NCI-H1105 (cell line): ENCODE results near the gene PITPNM3.
"Not testable (repeated sequence)": the region's sequence is repeated elsewhere in the genome, so short reads cannot be mapped to it uniquely, and the experiment has no call there.

ENCODE experiments used
- DNase-seq: peaks from one replicate; lab custom pipeline; 2025; lab: John Stamatoyannopoulos, UW

PITPNM3 gene

DNA sequence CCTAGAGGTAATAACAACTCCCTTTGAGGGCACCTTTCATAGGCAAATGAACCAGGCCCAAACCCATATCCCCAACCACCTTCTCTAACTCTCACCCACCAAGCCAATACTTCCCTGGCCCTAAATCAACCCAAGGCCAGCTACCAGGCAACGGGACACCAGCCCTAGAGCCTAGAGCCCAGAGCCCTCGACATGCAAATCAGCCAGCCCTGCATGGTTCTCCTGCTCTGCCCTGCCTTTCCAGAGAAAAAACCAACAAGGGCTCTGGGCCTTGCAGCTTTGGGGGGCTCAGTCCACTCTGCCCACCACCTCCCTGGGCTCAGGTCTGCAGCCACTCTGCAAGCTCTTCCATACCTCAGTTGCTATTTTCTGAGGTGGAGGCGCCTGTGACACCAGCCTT lies 55.0 kb downstream of the PITPNM3 start:
- DNase-seq, result no peak

- no peak for DNase-seq
Observed at GRCh38 chr17:6498901-6499540, 57.3 kb downstream of the PITPNM3 start.

DNA sequence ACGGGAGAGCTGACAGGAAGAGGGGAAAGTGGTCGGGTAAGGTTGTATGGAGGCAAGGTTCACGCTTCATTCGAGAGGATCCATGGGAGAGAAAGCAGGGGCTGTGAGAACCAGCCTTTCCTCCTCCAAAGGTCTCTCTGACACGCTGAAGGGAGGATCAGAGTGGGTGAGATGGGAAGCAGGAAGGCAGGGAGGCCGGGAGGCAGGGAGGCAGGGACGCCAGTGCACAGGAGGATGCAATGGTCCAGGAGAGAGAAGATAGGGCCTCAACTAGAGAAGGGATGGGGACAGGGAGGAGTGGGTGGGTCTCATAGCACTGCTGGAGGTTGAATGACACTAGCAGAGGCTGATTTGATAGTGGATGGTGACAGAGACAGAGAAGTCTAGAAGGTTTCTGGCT lies 58.0 kb downstream of the PITPNM3 start:
- no peak for DNase-seq

DNA sequence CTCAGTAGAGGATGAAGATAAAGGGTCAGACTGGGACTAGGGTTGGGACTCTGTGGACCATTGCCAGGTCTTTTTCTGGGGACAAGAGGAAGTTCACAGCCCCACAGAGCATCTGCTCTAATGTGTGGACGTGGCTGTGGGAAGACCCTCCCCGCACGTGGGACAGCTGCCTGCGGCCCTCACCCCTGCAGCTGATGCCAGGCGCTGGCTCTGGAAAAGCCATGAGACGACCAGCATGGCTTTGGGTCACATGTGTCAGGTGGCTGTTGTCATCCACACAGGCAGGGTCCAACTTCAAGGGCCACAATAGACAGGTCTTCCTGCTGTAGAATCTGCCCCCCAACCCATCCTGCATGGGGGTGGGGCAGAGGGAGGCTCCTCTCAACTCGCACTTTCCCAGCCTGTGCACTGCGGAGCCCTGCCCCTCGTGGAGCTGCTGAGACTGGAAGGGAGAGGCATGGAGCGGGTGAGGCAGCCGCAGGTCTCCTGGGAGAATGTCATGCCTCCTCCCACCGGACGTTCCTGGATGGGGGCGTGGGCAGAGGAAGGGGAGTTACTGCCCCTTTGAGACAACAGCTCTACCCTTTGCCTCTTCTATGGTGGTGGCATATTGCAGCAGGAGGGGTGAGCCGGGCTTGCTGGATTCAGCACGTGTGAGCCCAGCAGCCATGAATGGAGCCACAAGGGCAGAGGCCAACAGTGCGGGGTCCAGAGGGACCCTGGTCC lies 58.7 kb downstream of the PITPNM3 start:
- DNase-seq, result no peak

DNA sequence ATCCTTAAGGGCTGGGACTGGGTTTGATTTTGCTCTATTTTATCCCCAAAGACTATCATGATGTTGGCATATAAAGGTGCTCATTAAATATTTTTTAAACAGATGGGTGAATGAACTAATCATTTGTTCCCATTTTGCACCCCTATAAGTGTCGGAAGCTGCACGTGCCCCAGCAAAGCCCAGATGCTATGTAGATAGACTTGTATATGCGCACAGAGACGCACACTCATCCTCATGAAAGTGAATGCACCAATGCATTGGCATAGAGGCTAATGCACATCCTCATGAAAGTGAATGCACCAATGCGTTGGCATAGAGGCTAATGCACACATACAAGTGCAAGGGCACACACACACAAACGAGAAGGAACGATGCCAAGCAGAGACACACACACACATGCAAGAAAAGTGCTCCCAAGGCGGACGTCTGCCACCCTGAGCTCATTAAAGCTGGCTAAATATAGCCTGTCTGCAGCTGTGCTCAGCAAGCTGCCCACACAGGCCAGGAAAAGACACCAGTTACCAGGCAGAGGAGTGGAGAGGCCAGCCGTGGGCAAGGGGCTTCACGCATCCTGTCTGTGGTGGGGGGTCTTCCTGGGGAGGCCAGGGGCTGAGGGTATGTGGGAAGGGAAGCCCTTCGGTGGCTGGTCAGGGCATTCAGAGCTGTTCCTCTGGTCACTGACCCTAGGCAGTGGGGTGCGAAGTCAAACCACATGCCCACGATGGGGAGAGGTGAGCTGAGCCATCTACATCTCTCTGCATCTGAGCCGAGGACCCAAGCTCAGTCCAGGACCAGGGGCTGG lies 59.5 kb downstream of the PITPNM3 start:
- DNase-seq, result no peak

DNA sequence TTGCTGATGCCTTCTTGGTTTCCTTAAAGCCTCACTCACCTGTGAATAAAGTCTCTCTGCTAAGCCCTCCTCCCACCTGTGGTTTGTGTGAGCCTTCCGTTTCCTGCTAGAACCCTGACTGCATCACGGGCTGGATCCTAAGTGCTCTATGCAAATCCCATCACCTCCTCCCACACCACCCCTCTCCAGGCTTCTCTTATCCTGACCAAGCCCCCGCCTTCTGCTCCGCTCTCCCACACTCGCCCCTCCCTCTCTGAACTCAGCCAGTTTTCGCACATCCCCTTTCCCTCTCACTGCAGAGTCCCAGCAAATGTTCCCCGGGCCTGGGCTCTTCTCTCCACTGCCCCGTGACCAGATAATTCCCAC lies 60.3 kb downstream of the PITPNM3 start:
- no peak for DNase-seq

DNA sequence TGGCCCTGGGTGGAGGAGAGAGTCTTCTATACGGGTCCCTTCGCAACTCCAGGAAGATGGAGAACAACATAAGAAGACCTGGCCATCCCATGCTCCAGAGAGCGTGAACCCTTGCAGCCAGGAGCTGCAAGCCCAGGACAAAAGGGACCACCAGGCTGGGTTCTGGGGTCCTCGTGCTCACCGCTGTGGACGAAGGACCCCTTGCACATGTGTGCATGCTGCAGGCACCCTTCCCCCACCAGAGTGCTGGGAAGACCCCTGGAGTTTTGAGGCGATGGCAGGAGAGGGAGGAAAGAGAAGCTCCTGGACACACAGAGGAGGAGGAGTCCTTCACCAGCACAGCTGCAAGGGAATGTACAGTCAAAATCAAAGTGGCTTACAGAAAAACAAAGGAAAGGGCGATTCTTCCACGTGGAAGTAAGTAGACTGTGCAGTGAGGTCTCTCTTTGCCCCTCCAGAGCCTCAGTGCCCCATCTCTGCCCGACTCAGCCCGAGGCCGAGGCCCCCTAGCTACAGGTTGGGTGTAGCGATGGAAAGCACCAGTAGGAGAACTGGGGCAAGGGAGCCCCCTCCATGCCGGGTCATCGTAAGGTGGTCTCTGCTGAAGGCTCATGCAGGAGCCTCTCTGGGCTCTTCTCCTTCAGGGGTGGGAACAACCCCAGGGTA lies 60.8 kb downstream of the PITPNM3 start:
- no peak for DNase-seq

DNA sequence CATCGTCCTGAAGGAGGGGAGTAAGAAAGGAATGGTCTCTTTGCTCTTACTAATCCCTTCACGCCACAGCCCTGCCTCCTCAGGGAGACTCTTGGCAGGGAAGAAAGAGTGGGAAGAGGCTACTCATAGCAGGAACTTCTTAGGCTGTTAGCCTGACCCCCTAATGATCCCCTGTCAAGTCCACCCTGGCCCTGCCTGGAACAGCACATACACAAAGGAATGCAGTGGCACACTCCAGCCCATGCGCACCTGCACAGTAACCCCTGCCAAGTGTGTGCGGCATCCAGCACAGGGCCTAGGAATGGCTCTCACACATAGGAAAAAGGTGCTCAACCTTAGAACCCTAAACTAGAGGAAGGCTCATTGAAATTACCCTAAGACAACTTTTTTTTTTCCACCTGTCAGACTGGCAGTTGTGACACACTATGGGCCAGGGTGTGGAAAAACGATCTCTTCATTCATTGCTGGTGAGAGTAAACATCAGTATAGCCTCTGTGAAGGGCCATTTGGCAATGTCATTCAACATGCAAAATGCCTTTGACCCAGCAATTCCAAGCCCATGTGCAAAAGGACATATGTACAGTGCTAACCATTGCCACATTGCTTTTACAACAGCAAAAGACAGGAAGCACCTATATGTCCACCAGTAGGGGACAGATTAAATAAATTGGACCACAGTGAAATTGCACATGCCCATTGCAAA lies 62.0 kb downstream of the PITPNM3 start:
- DNase-seq, result no peak

GRCh38 chr17:6492892-6493674 lies 63.3 kb downstream of the PITPNM3 start:
- DNase-seq, result no peak

DNA sequence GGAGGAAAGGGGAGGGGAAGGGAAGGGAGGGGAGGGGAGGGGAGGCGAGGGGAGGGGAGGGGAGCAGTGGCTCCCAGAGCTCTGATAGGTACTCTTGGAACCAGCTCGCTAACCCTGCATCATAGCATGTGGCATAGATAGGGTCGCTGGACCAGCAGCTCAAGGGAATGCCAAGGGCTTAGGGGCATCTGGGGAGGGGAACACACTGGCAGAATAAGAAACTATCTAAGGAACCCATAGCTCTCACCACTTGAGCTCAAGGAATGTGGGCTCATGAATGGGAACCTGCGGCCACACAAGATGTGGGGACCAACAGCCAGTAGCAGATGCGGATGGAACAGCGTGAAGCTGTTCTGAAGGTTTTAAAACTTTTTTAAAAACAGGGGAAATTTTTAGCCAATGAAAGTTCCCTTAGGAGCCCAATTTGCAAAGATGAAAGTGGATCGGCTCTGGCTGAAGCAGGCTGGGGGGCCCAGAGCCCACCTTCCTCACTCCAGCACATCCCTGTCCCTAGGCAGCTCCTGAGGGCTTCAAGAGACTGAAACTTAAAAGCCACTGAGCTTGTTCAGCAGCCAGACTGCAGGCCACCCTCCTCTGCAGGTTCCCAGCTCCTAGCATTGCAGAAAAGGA lies 65.2 kb downstream of the PITPNM3 start:
- no peak for DNase-seq

DNA sequence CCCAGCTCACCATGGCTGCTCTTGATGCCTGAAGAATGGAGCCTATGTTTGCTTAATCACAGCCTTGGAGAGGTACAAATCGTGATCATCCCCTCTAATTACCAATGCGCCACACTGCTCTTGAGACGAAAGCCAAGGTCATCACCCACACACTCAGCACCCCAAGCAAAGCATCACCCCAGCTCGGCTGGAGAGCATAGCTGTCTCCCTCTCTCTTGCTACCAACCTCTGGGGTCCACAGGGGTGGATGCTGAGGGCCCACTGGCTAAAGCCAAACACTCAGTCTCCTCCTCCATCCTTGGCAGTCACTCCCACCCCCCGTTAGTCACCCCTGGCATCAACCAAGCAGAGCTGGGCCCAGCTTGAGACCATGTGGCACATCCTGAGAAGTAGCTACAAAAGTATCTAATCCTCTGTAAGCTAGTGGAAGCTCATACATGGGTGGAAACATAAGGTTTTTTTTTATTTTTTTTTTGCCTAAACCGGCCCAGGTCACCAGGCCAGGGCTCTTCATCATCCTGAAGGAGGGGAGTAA lies 67.3 kb downstream of the PITPNM3 start:
- no peak for DNase-seq

DNA sequence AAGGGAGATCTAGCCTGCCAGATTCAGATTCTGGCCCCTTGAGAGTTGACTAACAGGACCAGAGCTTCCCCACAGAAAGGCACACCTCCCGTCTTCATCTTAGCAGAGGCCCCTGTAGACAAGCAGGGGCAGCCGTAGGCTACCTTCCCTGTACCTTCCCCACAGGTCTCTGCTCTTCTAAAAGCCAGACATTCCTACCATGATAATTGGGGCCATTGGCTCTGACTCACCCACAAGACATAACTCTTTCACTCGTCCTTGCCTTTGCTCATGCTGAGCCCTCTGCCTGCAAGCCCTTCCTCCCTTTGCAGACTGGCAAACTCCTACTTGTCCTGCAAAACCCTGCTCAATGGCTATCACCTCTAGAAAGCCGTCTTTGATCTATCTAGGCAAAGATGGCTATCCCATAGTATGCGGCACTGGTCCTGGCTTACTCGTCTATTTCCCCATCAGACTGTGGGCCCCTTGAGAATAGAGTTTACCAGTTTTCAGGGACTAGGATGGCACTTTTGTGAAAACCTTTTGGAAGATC lies 68.3 kb downstream of the PITPNM3 start:
- DNase-seq, result no peak

DNA sequence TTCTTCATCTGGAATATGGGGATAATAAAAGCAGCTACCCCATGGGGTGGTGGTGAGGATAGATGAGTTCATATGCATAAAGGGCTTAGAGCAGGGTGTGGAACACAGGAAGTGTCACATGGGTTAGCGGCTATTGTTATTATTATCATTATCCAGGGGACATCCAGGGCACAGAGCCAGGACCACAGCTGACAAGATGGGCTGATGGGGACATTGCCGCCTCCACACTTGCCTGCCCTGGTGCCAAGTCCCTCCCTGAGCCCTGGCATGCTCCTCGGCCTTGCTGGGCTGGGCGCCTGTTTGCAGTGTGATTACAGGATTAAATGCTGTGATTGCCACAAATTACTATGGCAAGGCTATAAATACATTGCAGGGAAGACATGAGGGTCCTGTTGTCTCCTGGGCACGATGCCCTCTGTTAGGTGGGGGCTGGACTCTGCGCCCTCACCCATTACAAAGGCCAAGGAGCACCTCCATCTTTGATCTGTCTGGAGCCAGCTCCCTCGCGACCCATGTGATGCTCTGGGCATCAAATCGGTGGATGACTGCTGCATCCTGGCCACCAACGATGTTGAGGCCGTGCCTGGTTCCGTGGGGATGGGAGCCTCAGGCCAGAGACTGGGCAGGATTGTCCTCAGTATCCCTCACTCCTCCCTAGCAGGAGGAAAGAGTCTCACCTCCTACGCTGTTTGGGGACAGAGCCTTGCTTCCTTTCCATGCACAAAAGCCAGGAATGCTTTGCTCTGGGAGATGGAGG lies 68.9 kb downstream of the PITPNM3 start:
- peak; percentile 29 for DNase-seq

DNA sequence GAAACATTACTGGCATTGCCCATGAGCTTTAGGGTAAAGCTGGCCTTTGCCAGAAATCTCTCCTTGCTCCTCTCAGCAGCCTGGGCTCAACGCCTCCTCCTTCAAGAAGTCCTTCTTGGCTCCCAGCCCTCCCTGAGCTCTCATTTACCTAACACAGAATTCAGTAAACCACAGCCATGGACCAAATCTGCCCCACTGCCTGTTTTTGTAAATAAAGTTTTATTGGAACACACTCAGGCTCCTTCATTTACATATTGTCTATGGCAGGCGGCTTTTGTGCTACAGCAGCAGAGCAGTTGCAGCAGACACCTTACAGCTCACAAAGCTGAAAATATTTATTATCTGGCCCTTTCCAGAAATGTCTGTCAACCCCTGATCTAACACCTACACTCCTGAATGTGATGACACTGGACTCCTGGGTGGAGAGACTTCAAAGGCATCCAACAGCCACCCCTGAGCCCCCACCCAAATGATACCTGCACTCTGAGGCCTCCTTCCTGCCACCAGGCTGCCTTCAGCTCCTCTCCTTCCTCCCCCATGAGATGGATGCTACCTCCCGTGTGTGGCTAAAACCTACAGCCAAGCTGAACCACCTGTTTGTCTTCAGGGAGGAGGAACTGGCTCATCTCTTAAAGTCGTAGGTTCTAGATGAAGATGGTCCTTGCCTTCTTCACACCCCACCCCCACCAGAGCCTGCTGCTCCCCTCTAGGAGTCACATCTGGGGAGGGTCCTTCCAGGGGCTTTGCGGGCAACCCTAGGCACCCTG lies 70.5 kb downstream of the PITPNM3 start:
- DNase-seq, result no peak

DNA sequence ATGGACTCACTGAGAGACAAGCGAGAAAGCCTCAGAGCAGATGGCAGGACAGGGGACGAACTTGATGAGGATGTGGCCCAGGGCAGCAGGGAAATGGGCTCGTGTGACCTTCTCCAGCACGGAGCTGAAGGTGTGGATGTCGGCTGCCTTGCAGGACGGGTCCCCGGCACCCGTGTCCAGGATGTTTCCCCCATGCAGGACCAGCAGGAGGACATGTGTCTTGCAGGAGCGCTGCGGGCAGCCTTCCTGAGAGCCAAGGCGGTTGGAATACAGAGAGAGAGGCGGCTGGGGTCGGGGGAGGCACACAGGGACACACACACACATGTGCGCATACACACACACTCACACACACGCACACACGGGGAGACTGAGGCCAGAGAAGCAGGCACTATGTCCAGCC lies 72.8 kb downstream of the PITPNM3 start:
- DNase-seq, result no peak

GRCh38 chr17:6482796-6483195 lies 73.6 kb downstream of the PITPNM3 start:
- not testable (repeated sequence) for DNase-seq

DNA sequence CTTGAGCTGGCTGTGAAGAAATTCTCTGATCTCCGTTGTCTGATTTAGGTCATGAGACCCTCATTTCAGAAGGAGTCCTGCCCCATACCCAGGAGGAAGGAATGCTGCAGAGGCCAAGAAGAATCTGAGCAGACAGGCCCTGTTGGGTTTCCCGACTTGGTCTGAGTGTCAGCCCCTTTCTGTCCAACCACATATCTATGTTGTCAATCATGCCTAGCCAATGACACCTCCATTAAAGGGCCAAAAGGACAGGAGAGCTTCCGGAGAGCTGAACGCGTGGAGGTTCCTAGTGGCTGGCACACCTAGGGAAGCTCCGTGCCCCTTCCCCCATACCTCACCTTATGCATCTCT lies 74.3 kb downstream of the PITPNM3 start:
- DNase-seq, result no peak

GRCh38 chr17:6480303-6480675 lies 76.1 kb downstream of the PITPNM3 start:
- DNase-seq, result no peak
